ENCODE data around the gene MYOCOS.
A peak's percentile ranks its signal among the peaks of the same experiment; 100 is the strongest.

Gene MYOCOS

DNA sequence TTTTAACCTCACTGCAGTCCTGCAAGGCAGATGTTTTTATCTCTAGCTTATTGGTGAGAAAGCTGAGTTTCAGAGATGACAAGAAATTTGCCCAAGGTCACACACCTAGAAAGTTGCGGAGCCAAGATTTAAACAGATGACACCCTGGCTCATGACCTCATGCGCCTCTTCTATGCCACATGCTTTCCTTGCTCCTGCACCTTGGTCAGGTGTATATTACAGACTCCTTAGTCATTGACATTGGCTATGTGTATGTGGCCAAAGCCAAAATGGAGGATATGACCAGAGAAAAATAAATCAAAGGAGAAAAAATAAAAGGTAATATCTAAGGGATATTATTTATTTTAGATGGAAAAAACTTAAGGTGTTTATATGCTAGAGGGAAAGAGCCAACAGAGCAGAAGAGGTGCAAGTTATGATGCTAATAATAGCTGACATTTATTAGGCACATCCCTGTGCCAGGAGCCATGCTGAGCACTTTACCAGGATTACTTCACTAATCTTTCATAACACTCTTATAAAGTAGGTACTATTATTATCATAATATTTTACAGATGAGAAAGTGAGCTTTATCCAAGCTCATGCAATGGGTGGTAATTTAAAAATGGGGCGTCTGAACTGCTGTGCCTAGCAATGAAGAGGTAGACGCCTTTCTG lies 44.2 kb downstream of the MYOCOS start:
- no peak overlapping the region for H3K27ac Mint-ChIP-seq
- H3K36me3 Mint-ChIP-seq (ENCODE audit: low read depth): no peaks in the 10 kb centered on the region
- no peaks in the 10 kb centered on the region for H3K9me3 Mint-ChIP-seq
- DNase-seq: no peak
- TF ChIP-seq CTCF (IDR thresholded peaks at IDR 0.05): no peak
- peaks cover 3% of the 10 kb centered on the region for H3K4me1 Mint-ChIP-seq
- no peak overlapping the region for H3K4me3 Mint-ChIP-seq
- H3K27me3 Mint-ChIP-seq (ENCODE audit: low read depth, poor library complexity): peaks cover 4% of the 10 kb centered on the region

- Mint-ChIP-seq H3K4me3 (no peak overlapping the region), H3K27ac (no peak overlapping the region), H3K4me1 (no peaks in the 10 kb centered on the region), H3K27me3 (ENCODE audit: low read depth, poor library complexity) (peaks cover 4% of the 10 kb centered on the region), H3K9me3 (peaks cover 5% of the 10 kb centered on the region), H3K36me3 (ENCODE audit: low read depth) (no peaks in the 10 kb centered on the region)
- DNase-seq: no peak
- no peak for TF ChIP-seq CTCF (IDR thresholded peaks at IDR 0.05)
These were observed 46.3 kb downstream of the MYOCOS start for GRCh38 chr1:171668372-171668771.

- DNase-seq: no peak
- no peak overlapping the region for H3K27ac Mint-ChIP-seq
- no peaks in the 10 kb centered on the region for H3K36me3 Mint-ChIP-seq (ENCODE audit: low read depth)
- H3K4me3 Mint-ChIP-seq: no peak overlapping the region
- no peaks in the 10 kb centered on the region for H3K4me1 Mint-ChIP-seq
- no peak for TF ChIP-seq CTCF (IDR thresholded peaks at IDR 0.05)
- peaks cover 5% of the 10 kb centered on the region for H3K9me3 Mint-ChIP-seq
- peaks cover 4% of the 10 kb centered on the region for H3K27me3 Mint-ChIP-seq (ENCODE audit: low read depth, poor library complexity)
These were observed 48.7 kb downstream of the MYOCOS start for GRCh38 chr1:171670739-171671138.

- no peak for DNase-seq
- H3K27ac Mint-ChIP-seq: peak overlapping the region; percentile 13
- H3K4me1 Mint-ChIP-seq: no peaks in the 10 kb centered on the region
- TF ChIP-seq CTCF (IDR thresholded peaks at IDR 0.05): no peak
- H3K4me3 Mint-ChIP-seq: no peak overlapping the region
- H3K27me3 Mint-ChIP-seq (ENCODE audit: low read depth, poor library complexity): peaks cover 6% of the 10 kb centered on the region
- H3K9me3 Mint-ChIP-seq: peaks cover 5% of the 10 kb centered on the region
- H3K36me3 Mint-ChIP-seq (ENCODE audit: low read depth): no peaks in the 10 kb centered on the region
These were observed 52.7 kb downstream of the MYOCOS start for GRCh38 chr1:171674431-171675405.

Measured in nephron progenitor cell (in vitro differentiated cells).